ENCODE measurements around the gene AUH.

Gene AUH

GRCh38 chr9:91180240-91180929, 181.3 kb downstream of the AUH start:
- Histone ChIP-seq H3K4me1 (ENCODE audit: control insufficient read depth, low read depth, low read length) (no peaks in the 10 kb centered on the region), H3K9me3 (ENCODE audit: control insufficient read depth, low read depth, low read length) (no peaks in the 10 kb centered on the region), H3K4me3 (ENCODE audit: low read length) (no peak overlapping the region), H3K36me3 (ENCODE audit: control insufficient read depth, low read depth, low read length) (no peaks in the 10 kb centered on the region), H3K9ac (ENCODE audit: low read length) (no peak overlapping the region), H3K27ac (ENCODE audit: low read length) (no peak overlapping the region), H3K27me3 (ENCODE audit: control insufficient read depth, insufficient read depth, low read length) (no peaks in the 10 kb centered on the region)

- Histone ChIP-seq H3K27ac (ENCODE audit: low read length) (no peak overlapping the region), H3K9ac (ENCODE audit: low read length) (no peak overlapping the region), H3K4me1 (ENCODE audit: control insufficient read depth, low read depth, low read length) (no peaks in the 10 kb centered on the region), H3K27me3 (ENCODE audit: control insufficient read depth, insufficient read depth, low read length) (no peaks in the 10 kb centered on the region), H3K4me3 (ENCODE audit: low read length) (no peak overlapping the region), H3K36me3 (ENCODE audit: control insufficient read depth, low read depth, low read length) (no peaks in the 10 kb centered on the region), H3K9me3 (ENCODE audit: control insufficient read depth, low read depth, low read length) (no peaks in the 10 kb centered on the region)
Observed at GRCh38 chr9:91179237-91180138, 182.2 kb downstream of the AUH start.

GRCh38 chr9:91178281-91179236, 183.2 kb downstream of the AUH start:
- no peak overlapping the region for H3K9ac ChIP-seq (ENCODE audit: low read length)
- no peaks in the 10 kb centered on the region for H3K9me3 ChIP-seq (ENCODE audit: control insufficient read depth, low read depth, low read length)
- H3K36me3 ChIP-seq (ENCODE audit: control insufficient read depth, low read depth, low read length) = no peaks in the 10 kb centered on the region
- no peak overlapping the region for H3K4me3 ChIP-seq (ENCODE audit: low read length)
- no peaks in the 10 kb centered on the region for H3K27me3 ChIP-seq (ENCODE audit: control insufficient read depth, insufficient read depth, low read length)
- no peak overlapping the region for H3K27ac ChIP-seq (ENCODE audit: low read length)
- no peaks in the 10 kb centered on the region for H3K4me1 ChIP-seq (ENCODE audit: control insufficient read depth, low read depth, low read length)

- Histone ChIP-seq H3K9ac (ENCODE audit: low read length) (no peak overlapping the region), H3K4me1 (ENCODE audit: control insufficient read depth, low read depth, low read length) (no peaks in the 10 kb centered on the region), H3K36me3 (ENCODE audit: control insufficient read depth, low read depth, low read length) (no peaks in the 10 kb centered on the region), H3K27ac (ENCODE audit: low read length) (no peak overlapping the region), H3K9me3 (ENCODE audit: control insufficient read depth, low read depth, low read length) (no peaks in the 10 kb centered on the region), H3K4me3 (ENCODE audit: low read length) (no peak overlapping the region), H3K27me3 (ENCODE audit: control insufficient read depth, insufficient read depth, low read length) (no peaks in the 10 kb centered on the region)
Observed at GRCh38 chr9:91177661-91178280, 183.9 kb downstream of the AUH start.

- H3K27ac ChIP-seq (ENCODE audit: low read length) = no peak overlapping the region
- no peaks in the 10 kb centered on the region for H3K9me3 ChIP-seq (ENCODE audit: control insufficient read depth, low read depth, low read length)
- H3K9ac ChIP-seq (ENCODE audit: low read length) = no peak overlapping the region
- no peaks in the 10 kb centered on the region for H3K36me3 ChIP-seq (ENCODE audit: control insufficient read depth, low read depth, low read length)
- H3K27me3 ChIP-seq (ENCODE audit: control insufficient read depth, insufficient read depth, low read length) = no peaks in the 10 kb centered on the region
- no peak overlapping the region for H3K4me3 ChIP-seq (ENCODE audit: low read length)
- no peaks in the 10 kb centered on the region for H3K4me1 ChIP-seq (ENCODE audit: control insufficient read depth, low read depth, low read length)
Observed at GRCh38 chr9:91177081-91177480, 184.6 kb downstream of the AUH start.

- Histone ChIP-seq H3K9ac (ENCODE audit: low read length) (no peak overlapping the region), H3K27ac (ENCODE audit: low read length) (no peak overlapping the region), H3K36me3 (ENCODE audit: control insufficient read depth, low read depth, low read length) (no peaks in the 10 kb centered on the region), H3K4me3 (ENCODE audit: low read length) (no peak overlapping the region), H3K4me1 (ENCODE audit: control insufficient read depth, low read depth, low read length) (no peaks in the 10 kb centered on the region), H3K27me3 (ENCODE audit: control insufficient read depth, insufficient read depth, low read length) (no peaks in the 10 kb centered on the region), H3K9me3 (ENCODE audit: control insufficient read depth, low read depth, low read length) (peaks cover under 1% of the 10 kb centered on the region)
Observed at GRCh38 chr9:91176426-91176825, 185.3 kb downstream of the AUH start.

GRCh38 chr9:91174772-91175171, 186.9 kb downstream of the AUH start:
- H3K9ac ChIP-seq (ENCODE audit: low read length) = no peak overlapping the region
- no peak overlapping the region for H3K4me3 ChIP-seq (ENCODE audit: low read length)
- H3K27me3 ChIP-seq (ENCODE audit: control insufficient read depth, insufficient read depth, low read length) = no peaks in the 10 kb centered on the region
- H3K36me3 ChIP-seq (ENCODE audit: control insufficient read depth, low read depth, low read length) = no peaks in the 10 kb centered on the region
- no peaks in the 10 kb centered on the region for H3K4me1 ChIP-seq (ENCODE audit: control insufficient read depth, low read depth, low read length)
- H3K9me3 ChIP-seq (ENCODE audit: control insufficient read depth, low read depth, low read length) = peaks cover 10% of the 10 kb centered on the region
- H3K27ac ChIP-seq (ENCODE audit: low read length) = no peak overlapping the region

GRCh38 chr9:91172329-91172728, 189.4 kb downstream of the AUH start:
- H3K4me1 ChIP-seq (ENCODE audit: control insufficient read depth, low read depth, low read length) = no peaks in the 10 kb centered on the region
- no peaks in the 10 kb centered on the region for H3K36me3 ChIP-seq (ENCODE audit: control insufficient read depth, low read depth, low read length)
- no peak overlapping the region for H3K27ac ChIP-seq (ENCODE audit: low read length)
- H3K27me3 ChIP-seq (ENCODE audit: control insufficient read depth, insufficient read depth, low read length) = no peaks in the 10 kb centered on the region
- no peak overlapping the region for H3K4me3 ChIP-seq (ENCODE audit: low read length)
- H3K9ac ChIP-seq (ENCODE audit: low read length) = no peak overlapping the region
- peaks cover 10% of the 10 kb centered on the region for H3K9me3 ChIP-seq (ENCODE audit: control insufficient read depth, low read depth, low read length)

GRCh38 chr9:91170951-91171350, 190.8 kb downstream of the AUH start:
- peaks cover 10% of the 10 kb centered on the region for H3K9me3 ChIP-seq (ENCODE audit: control insufficient read depth, low read depth, low read length)
- no peaks in the 10 kb centered on the region for H3K36me3 ChIP-seq (ENCODE audit: control insufficient read depth, low read depth, low read length)
- no peaks in the 10 kb centered on the region for H3K27me3 ChIP-seq (ENCODE audit: control insufficient read depth, insufficient read depth, low read length)
- H3K27ac ChIP-seq (ENCODE audit: low read length) = no peak overlapping the region
- H3K9ac ChIP-seq (ENCODE audit: low read length) = no peak overlapping the region
- peaks cover 4% of the 10 kb centered on the region for H3K4me1 ChIP-seq (ENCODE audit: control insufficient read depth, low read depth, low read length)
- no peak overlapping the region for H3K4me3 ChIP-seq (ENCODE audit: low read length)

- H3K36me3 ChIP-seq (ENCODE audit: control insufficient read depth, low read depth, low read length) = no peaks in the 10 kb centered on the region
- H3K4me3 ChIP-seq (ENCODE audit: low read length) = no peak overlapping the region
- H3K27me3 ChIP-seq (ENCODE audit: control insufficient read depth, insufficient read depth, low read length) = no peaks in the 10 kb centered on the region
- no peak overlapping the region for H3K9ac ChIP-seq (ENCODE audit: low read length)
- peaks cover 17% of the 10 kb centered on the region for H3K4me1 ChIP-seq (ENCODE audit: control insufficient read depth, low read depth, low read length)
- H3K9me3 ChIP-seq (ENCODE audit: control insufficient read depth, low read depth, low read length) = peaks cover 10% of the 10 kb centered on the region
- H3K27ac ChIP-seq (ENCODE audit: low read length) = no peak overlapping the region
Observed at GRCh38 chr9:91166796-91167366, 194.8 kb downstream of the AUH start.

Measured in iPS-18a (cell line).